Pulmonary artery endothelial cell (primary cell): ENCODE data around the gene ITPRIPL2. TPM values are rescaled to one million over a fixed set of nuclear protein-coding genes. Genes with fewer than 3 reads are reported as not detected.

Experiments
- DNase-seq: peaks from one replicate; pipeline ENCODE4 v3.0.0-alpha.2; 2011; ENCODE audit warnings: low read depth, low spot score
- total RNA-seq: library from RNA; depleted of rRNA; stranded (reverse); fragments of >200 nt; gene quantifications from 2 replicates; pipeline ENCODE4 v1.2.3, GENCODE V29; 2014

The ITPRIPL2 gene
- total RNA-seq, 1 donor from 2014 or later: 30.0 TPM

- DNase-seq: no peak
Measured at GRCh38 chr16:19093631-19094541, 19.9 kb upstream of the ITPRIPL2 start.

- DNase-seq: no peak
Measured at GRCh38 chr16:19094542-19095365, 19.0 kb upstream of the ITPRIPL2 start.

GRCh38 chr16:19095654-19096053, 18.1 kb upstream of the ITPRIPL2 start:
- DNase-seq: no peak

DNA sequence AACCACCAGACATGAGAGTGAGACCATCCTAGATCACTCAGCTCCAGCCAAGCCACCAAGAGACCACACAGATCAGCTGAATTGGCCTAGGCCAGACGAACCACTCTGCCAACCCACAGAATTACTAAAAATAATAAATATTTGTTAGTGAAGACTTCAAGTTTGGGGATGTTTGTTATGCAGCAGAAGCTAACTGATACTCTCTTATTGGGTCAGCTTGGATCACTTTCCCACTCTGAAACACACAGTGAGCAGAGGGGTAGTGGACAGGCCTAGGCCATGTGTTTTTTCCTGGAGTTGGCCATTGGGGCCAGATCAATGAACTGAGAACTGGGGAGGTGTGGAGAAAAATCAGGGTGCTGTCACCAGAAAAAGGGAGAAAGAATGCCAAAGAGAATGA, 15.6 kb upstream of the ITPRIPL2 start:
- no peak for DNase-seq

GRCh38 chr16:19102187-19102872, 11.4 kb upstream of the ITPRIPL2 start:
- no peak for DNase-seq

DNA sequence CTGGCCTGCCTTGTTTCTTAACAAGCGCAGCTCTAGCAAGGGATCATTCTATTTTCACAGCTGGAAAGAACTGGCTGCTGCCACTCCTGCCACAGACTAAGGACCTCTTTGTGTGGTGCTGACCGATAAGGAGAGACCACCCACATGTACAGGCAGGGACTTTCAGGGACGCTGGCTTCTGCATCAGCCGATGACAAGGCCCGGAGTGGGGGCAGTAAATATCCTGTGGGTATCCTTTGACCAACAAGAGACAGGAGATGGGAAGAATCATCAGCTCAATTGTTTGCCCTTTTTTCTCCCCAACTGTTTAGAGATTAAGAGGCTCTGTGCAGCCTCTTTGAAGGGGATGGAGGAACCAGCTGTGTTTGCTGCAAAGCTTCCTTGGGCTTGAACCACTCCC, 9.2 kb upstream of the ITPRIPL2 start:
- DNase-seq: no peak

DNA sequence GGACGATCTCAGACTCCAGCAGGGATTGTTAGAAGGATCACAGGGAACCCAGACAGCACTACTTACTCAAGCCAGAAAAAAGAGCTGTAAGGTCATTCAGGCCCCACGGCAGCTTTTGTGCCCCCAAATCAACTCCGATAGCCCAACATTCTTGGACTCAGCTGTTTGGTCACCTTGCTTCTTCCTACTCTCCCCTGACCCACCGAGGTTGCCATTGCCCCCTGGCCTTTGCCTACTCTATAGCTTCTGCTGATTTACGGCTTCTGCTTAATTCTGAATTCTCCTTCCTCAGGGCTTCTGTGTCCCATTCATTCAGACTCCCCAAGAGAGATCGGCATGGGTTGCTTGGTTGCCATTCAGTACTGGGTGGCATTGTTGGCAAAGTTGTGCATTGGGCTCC, 8.6 kb upstream of the ITPRIPL2 start:
- no peak for DNase-seq

DNA sequence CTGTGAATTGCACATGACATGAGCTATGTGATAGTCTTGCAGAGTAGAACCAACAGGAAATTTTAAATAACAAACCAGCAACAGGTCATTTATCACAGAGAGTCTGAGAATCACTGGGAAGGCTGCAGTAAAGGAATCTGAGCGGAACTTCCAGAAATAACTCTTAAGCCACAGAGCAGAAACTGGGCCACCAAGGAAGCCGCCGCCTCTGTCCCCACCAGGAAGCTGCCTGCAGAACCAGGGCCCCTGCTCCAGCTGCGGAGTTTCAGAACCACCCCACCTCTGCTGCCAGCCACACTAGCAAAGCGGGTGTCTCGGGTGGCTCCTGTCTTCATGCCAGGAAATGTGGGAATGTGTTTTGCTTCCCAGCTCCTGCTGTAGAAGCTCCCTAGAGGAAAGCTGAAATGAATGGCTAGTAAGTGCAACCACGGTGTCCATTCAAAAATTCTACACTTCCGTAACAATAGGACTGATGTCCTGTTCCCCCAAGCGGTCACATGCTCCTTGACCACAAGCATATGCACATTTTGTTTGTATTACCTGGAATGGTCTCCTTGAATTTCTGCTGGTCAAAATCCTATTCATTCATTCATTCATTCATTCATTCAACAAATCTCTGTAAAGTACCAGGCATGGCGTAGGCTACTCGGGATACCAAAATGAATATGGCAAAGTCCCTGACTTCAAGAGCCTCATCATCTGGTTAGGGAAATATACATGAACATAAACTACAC, 7.7 kb upstream of the ITPRIPL2 start:
- no peak for DNase-seq

- DNase-seq: no peak
Measured at GRCh38 chr16:19106625-19107020, 7.1 kb upstream of the ITPRIPL2 start.

DNA sequence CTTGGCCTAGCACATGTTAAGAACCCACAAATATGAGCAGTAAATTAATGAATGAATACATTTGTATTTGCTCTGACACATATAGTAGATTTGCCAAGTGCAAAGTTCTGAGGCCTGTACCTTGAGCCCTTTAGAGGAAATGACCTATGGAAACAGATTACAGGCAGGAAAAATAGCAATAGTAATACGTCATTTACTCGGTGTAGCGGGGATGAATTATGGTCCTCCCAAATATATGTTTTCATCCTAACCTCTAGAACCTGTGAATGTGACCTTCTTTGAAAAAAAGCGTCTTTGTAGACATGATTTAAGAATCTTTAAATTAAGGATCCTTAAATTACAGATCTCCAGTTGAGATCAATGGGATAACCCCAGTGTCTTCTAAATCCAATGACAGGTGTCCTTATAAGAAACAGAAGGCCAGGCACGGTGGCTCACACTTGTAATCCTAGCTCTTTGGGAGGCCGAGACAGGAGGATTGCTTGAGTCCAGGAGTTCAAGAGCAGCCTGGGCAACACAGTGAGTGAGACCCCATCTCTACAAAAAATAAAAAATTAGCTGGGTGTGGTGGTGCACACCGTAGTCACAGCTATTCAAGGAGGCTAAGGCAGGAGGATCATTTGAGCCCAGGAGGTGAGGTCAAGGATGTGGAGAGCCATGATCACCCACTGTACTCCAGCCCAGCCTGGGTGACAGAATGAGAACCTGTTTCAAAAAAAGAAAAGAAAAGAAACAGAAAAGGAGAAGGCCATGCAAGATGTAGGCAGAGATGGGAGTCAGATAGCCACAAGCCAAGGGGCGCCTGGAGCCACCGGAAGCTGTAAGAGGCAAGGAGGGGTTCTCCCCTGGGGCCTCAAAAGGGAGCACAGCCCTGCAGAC, 5.1 kb upstream of the ITPRIPL2 start:
- DNase-seq: no peak

DNA sequence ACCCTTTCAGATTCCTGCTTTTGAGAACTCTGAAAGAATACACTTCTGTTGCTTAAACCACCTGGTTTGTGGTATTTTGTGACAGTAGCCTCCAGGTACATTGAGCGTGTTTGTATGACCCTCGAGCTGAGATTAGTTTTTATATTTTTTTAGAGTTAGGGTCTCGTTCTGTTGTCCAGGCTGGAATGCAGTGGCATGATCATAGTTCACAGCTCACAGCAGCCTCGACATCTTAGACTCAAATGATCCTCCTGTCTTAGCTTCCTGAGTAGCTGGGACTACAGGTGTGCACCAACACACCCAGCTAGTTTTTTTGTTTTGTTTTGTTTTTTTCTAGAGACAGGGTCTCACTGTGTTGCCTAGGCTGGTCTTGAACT, 4.5 kb upstream of the ITPRIPL2 start:
- DNase-seq: no peak

DNA sequence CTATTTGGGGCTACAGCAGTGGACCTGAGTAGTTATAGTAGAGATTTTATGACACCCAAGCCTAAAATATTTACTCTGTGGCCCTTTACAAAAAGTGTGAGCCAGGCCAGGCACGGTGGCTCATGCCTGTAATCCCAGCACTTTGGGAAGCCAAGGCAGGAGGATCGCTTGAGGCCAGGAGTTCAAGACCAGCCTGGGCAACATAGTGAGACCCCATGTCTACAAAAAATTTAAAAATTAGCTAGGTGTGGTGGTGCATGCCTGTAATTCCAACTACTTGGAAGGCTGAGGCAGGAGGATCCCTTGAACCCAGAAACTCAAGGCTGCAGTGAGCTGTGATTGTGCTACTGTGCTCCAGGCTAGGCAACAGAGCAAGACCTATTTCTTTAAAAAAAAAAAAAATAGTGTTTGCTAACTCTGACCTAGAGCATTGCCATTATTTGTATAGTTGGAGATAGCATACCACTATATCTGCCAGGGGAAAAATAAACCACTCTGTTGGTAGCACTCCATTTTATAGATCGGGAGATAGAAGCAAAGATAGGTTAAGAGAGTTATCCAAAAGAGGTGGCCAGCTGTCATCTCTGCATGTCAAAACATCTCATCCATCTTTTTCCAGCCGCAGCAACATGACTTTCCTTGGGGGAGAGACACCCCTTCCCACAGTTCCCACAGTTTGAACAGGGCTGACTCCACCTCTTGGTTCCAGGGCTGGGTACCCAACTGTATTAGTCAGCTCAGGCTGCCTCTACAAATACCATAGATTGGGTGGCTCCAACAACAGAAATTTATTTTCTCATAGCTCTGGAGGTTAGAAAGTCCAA, 3.0 kb upstream of the ITPRIPL2 start:
- no peak for DNase-seq

- no peak for DNase-seq
Measured at GRCh38 chr16:19112099-19112407, 1.7 kb upstream of the ITPRIPL2 start.

GRCh38 chr16:19114359-19115147, 789 bp downstream of the ITPRIPL2 start:
- DNase-seq: no peak

DNA sequence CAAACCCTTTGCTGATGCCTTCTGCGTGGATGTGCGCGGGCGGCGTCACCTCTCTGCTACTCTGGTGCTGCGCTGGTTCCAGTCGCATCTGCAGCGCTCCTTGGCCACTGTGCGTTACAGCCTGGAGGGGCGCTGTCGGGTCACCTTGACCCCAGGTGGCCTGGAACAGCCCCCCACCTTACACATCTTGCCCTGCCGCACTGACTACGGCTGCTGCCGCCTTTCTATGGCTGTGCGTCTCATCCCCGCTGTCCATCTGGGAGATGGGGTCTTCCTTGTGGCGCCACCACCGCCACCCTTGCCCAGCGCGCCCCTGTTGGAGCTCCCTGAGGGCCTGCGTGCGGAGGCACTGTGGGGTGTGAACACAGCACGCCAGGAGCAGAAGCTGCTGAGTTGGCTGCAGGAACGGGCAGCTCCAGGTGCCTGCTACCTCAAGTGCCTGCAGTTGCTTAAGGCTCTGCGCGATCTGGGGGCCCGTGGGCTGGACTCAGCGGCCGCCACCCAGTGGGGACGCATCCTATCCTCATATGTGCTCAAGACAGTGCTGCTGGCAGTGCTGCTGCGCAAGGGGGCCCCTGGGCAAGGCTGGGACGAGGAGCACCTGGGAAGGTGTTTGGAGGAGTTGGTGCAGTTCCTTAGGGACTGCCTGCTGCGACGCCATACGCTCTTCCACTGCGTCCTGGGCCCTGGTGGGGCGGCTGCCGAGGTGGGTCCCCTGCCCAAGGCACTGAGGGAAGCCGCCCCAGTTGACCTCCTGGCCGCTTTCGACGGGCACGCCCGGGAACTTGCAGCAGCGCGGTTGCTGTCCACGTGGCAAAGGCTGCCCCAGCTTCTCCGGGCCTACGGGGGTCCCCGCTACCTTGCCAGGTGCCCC, 1.6 kb downstream of the ITPRIPL2 start:
- no peak for DNase-seq

GRCh38 chr16:19116711-19117449, 3.1 kb downstream of the ITPRIPL2 start:
- no peak for DNase-seq

- DNase-seq: no peak
Measured at GRCh38 chr16:19118938-19119431, 5.2 kb downstream of the ITPRIPL2 start.
